Fibroblast of skin of right biceps (primary cell): ENCODE measurements around the gene SMARCA1.

Experiments used
- DNase-seq: peaks from one replicate; pipeline ENCODE4 v3.0.0-alpha.2; 2013

The SMARCA1 gene

GRCh38 chrX:129452523-129452922 is 70.8 kb downstream of the SMARCA1 start:
- DNase-seq = no peak

- DNase-seq = no peak
Observed at GRCh38 chrX:129450123-129450522, 73.2 kb downstream of the SMARCA1 start.

DNA sequence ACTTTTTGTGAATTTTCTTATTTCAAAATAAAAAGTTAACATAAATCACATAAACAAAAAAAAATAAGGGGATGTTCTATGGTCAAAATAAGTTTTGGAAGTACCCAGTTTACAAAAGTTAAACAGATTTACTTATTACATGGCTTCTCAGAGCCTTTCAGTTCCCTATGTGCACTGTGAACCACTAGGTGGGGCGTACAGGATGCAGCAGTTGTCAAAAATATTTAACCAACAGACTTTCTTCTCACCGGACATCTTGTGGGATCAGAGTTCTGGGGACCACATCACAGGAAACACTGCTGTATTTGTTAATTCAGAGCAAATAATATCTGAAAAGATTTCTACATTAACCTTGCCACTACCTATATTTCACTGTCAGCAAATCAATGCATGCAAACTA is 74.1 kb downstream of the SMARCA1 start:
- no peak for DNase-seq

DNA sequence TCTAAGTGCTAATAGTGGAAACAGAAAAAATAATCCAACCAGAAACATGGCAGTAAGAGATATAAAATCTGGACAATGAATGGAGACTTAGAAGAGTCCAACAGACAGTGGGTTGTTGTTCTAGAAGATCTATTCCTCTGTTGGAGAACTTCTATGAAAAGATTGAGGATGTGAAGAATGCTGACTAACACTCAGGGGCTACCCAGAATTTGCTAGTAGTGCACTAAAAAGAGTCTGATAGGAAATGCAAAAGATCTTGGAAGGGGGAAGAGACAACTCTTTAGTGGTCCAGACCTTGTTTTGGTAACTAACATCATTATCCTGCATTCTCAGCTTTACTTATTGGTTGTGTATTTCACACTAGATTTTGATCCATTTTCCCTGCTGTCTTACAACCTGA is 77.9 kb downstream of the SMARCA1 start:
- DNase-seq = no peak

- DNase-seq = no peak
Observed at GRCh38 chrX:129433945-129434344, 89.3 kb downstream of the SMARCA1 start.

GRCh38 chrX:129433461-129433860 is 89.8 kb downstream of the SMARCA1 start:
- DNase-seq = no peak

DNA sequence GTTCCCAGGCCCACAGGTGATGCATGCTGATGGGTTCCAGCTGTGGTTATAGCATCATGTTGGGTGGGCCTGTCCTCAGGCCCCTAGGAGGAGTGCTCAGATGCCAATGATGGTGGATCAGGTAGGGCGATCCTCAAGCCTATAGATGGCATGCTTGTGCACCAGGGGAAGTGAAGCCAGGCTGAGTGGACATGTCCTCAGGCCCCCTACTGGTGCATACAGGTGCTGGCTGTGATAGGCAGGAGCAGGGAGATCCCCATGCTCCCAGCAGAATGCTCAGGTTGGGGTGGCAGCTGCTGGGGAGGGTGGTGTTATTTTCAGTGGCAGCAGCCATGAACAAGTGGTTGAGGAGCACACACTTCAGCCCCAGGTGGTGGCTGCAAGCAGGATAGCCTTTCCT is 96.0 kb downstream of the SMARCA1 start:
- no peak for DNase-seq

DNA sequence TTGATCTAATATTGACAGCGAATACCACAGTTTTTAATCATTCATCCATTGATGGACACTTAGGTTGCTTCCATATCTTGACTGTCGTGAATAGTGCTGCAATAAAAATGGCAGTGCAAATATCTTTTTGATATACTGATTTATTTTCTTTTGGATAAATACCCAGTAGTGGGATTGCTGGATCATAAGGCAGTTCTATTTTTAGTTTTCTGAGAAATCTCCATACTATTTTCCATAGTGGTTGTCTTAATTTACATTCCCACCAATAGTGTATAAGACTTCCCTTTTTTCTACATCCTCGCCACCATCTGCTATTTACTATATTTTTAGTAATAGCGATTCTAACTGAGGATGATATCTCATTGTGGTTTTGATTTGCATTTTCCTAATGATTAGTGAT is 100.1 kb downstream of the SMARCA1 start:
- no peak for DNase-seq

GRCh38 chrX:129404670-129405008 is 118.7 kb downstream of the SMARCA1 start:
- DNase-seq = no peak

GRCh38 chrX:129403974-129404669 is 119.2 kb downstream of the SMARCA1 start:
- DNase-seq = no peak
